Measurements from ENCODE around the gene METTL8.

METTL8 gene

GRCh38 chr2:171310889-171311288, 122.9 kb downstream of the METTL8 start:
- H3K9me2 ChIP-seq (replicated peaks; ENCODE audit: low read depth, low read length): no peaks in the 10 kb centered on the region
- H3K4me3 ChIP-seq (ENCODE audit: low read length, poor library complexity, severe bottlenecking): no peak overlapping the region
- H3F3A ChIP-seq (ENCODE audit: low read depth): no peaks in the 10 kb centered on the region
- H4K20me1 ChIP-seq (ENCODE audit: insufficient read depth, low read length, poor library complexity, severe bottlenecking): no peaks in the 10 kb centered on the region
- H3K9ac ChIP-seq (ENCODE audit: low read depth, low read length, poor library complexity, severe bottlenecking): no peak overlapping the region
- peaks cover 3% of the 10 kb centered on the region; the same call in 1 of the 2 replicates for H3K9me3 ChIP-seq (ENCODE audit: insufficient read depth, low read depth, low read length)
- H3K27me3 ChIP-seq (ENCODE audit: insufficient read depth, low read length, poor library complexity, severe bottlenecking): no peaks in the 10 kb centered on the region
- H3K4me2 ChIP-seq (ENCODE audit: low read depth, low read length, poor library complexity, severe bottlenecking): no peak overlapping the region
- H2AFZ ChIP-seq (ENCODE audit: low read length): no peak overlapping the region
- H3K36me3 ChIP-seq (ENCODE audit: insufficient read depth, low read length): no peaks in the 10 kb centered on the region
- H3K4me1 ChIP-seq (ENCODE audit: insufficient read depth, low read length, poor library complexity, severe bottlenecking): no peaks in the 10 kb centered on the region
- H3K79me2 ChIP-seq (ENCODE audit: insufficient read depth, low read length): no peaks in the 10 kb centered on the region
- TF ChIP-seq CTCF (conservative IDR thresholded peaks at IDR 0.05; ENCODE audit: low read length) (no peak), EZH2phosphoT487 (IDR thresholded peaks at IDR 0.05; ENCODE audit: borderline replicate concordance) (no peak)

GRCh38 chr2:171309455-171310286, 124.1 kb downstream of the METTL8 start:
- Histone ChIP-seq H3K4me3 (ENCODE audit: low read length, poor library complexity, severe bottlenecking) (no peak overlapping the region), H4K20me1 (ENCODE audit: insufficient read depth, low read length, poor library complexity, severe bottlenecking) (no peaks in the 10 kb centered on the region), H3K9me3 (ENCODE audit: insufficient read depth, low read depth, low read length) (peaks cover 3% of the 10 kb centered on the region; the same call in 1 of the 2 replicates), H3K4me2 (ENCODE audit: low read depth, low read length, poor library complexity, severe bottlenecking) (no peak overlapping the region), H2AFZ (ENCODE audit: low read length) (no peak overlapping the region), H3K4me1 (ENCODE audit: insufficient read depth, low read length, poor library complexity, severe bottlenecking) (no peaks in the 10 kb centered on the region), H3F3A (ENCODE audit: low read depth) (no peaks in the 10 kb centered on the region), H3K9ac (ENCODE audit: low read depth, low read length, poor library complexity, severe bottlenecking) (no peak overlapping the region), H3K27me3 (ENCODE audit: insufficient read depth, low read length, poor library complexity, severe bottlenecking) (no peaks in the 10 kb centered on the region), H3K79me2 (ENCODE audit: insufficient read depth, low read length) (no peaks in the 10 kb centered on the region), H3K36me3 (ENCODE audit: insufficient read depth, low read length) (no peaks in the 10 kb centered on the region), H3K9me2 (replicated peaks; ENCODE audit: low read depth, low read length) (no peaks in the 10 kb centered on the region)
- TF ChIP-seq CTCF (conservative IDR thresholded peaks at IDR 0.05; ENCODE audit: low read length) (no peak), EZH2phosphoT487 (IDR thresholded peaks at IDR 0.05; ENCODE audit: borderline replicate concordance) (no peak)

GRCh38 chr2:171308280-171309054, 125.3 kb downstream of the METTL8 start:
- Histone ChIP-seq H3K79me2 (ENCODE audit: insufficient read depth, low read length) (no peaks in the 10 kb centered on the region), H3K4me3 (ENCODE audit: low read length, poor library complexity, severe bottlenecking) (no peak overlapping the region), H3K4me2 (ENCODE audit: low read depth, low read length, poor library complexity, severe bottlenecking) (no peak overlapping the region), H3K9me3 (ENCODE audit: insufficient read depth, low read depth, low read length) (peaks cover 3% of the 10 kb centered on the region; the same call in 1 of the 2 replicates), H3K9ac (ENCODE audit: low read depth, low read length, poor library complexity, severe bottlenecking) (no peak overlapping the region), H3K27me3 (ENCODE audit: insufficient read depth, low read length, poor library complexity, severe bottlenecking) (no peaks in the 10 kb centered on the region), H3K36me3 (ENCODE audit: insufficient read depth, low read length) (no peaks in the 10 kb centered on the region), H3F3A (ENCODE audit: low read depth) (no peaks in the 10 kb centered on the region), H4K20me1 (ENCODE audit: insufficient read depth, low read length, poor library complexity, severe bottlenecking) (no peaks in the 10 kb centered on the region), H2AFZ (ENCODE audit: low read length) (no peak overlapping the region), H3K9me2 (replicated peaks; ENCODE audit: low read depth, low read length) (no peaks in the 10 kb centered on the region), H3K4me1 (ENCODE audit: insufficient read depth, low read length, poor library complexity, severe bottlenecking) (no peaks in the 10 kb centered on the region)
- no peak for TF ChIP-seq EZH2phosphoT487 (IDR thresholded peaks at IDR 0.05; ENCODE audit: borderline replicate concordance)
- TF ChIP-seq CTCF (conservative IDR thresholded peaks at IDR 0.05; ENCODE audit: low read length): no peak
